Measurements from ENCODE around the gene FAP. TPM values are rescaled to one million over a fixed set of nuclear protein-coding genes. Genes with fewer than 3 reads are reported as not detected.

The FAP gene
- total RNA-seq, 1 experiment from 2014 or later, result not detected

DNA sequence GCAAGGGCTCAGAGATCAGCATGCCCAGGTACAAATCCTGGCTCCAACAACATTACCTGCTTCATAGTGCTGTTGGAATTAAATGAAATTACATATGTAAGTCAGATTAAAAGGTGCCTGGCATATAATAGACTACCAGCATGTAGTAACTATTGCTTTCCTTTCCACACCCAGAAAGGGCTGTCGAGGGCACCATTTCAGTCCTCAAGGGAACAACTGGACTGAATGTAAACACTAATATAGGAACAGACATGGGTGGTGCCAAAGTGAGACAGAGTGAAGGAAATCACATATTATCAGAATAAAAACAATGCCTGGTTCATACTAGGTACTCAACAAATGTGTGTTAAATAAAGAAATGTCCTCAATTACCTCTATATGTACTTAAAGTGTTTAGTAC, 43.3 kb downstream of the FAP start:
- Mint-ChIP-seq H3K27ac (no peak overlapping the region), H3K27me3 (ENCODE audit: low read depth) (no peaks in the 10 kb centered on the region), H3K4me3 (no peak overlapping the region), H3K36me3 (no peaks in the 10 kb centered on the region), H3K9me3 (peaks cover 5% of the 10 kb centered on the region), H3K4me1 (peaks cover 3% of the 10 kb centered on the region; the same call in 1 of the 2 replicates)
- ATAC-seq (no peak), DNase-seq (ENCODE audit: low spot score) (no peak)
- POLR2A ChIA-PET, result no interaction called here
- CTCF ChIA-PET, result no interaction called here
- TF ChIP-seq CBFB (CRISPR knock-in tag; IDR thresholded peaks at IDR 0.05; ENCODE audit: low read depth), result no peak

DNA sequence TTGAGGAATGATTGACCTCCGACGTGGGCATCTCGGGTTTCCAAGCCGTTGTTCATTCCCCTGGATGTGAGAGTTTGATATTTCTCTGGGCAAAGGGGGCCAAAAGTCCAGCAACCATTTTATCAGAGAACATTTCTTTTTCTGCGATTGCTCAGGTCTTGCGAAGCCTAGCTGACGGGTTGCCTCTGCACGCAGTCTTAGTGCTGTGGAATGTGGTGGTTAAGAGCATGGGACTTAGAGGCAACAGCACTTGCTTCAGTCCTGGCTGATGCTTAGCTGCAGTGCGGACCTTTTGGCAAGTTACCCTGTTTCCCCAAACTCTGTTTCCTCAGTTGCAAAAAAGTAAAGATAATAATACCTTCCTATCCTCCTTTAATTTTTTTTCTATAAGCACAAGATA, 45.0 kb downstream of the FAP start:
- no peak overlapping the region for H3K27ac Mint-ChIP-seq
- H3K36me3 Mint-ChIP-seq, result no peaks in the 10 kb centered on the region
- CTCF ChIA-PET, result interaction anchor here (0.6 to 2.3 kb wide), 2 partner anchors 44 to 100 kb away, joined by 3 to 9 read pairs; no protein-coding TSS in a partner anchor
- H3K27me3 Mint-ChIP-seq (ENCODE audit: low read depth), result no peaks in the 10 kb centered on the region
- no peaks in the 10 kb centered on the region for H3K9me3 Mint-ChIP-seq
- POLR2A ChIA-PET, result no interaction called here
- ATAC-seq (peak; percentile 59; the same call in 1 of the 2 replicates), DNase-seq (ENCODE audit: low spot score) (no peak)
- H3K4me1 Mint-ChIP-seq, result peaks cover under 1% of the 10 kb centered on the region; the same call in 1 of the 2 replicates
- TF ChIP-seq, protein P1, sequence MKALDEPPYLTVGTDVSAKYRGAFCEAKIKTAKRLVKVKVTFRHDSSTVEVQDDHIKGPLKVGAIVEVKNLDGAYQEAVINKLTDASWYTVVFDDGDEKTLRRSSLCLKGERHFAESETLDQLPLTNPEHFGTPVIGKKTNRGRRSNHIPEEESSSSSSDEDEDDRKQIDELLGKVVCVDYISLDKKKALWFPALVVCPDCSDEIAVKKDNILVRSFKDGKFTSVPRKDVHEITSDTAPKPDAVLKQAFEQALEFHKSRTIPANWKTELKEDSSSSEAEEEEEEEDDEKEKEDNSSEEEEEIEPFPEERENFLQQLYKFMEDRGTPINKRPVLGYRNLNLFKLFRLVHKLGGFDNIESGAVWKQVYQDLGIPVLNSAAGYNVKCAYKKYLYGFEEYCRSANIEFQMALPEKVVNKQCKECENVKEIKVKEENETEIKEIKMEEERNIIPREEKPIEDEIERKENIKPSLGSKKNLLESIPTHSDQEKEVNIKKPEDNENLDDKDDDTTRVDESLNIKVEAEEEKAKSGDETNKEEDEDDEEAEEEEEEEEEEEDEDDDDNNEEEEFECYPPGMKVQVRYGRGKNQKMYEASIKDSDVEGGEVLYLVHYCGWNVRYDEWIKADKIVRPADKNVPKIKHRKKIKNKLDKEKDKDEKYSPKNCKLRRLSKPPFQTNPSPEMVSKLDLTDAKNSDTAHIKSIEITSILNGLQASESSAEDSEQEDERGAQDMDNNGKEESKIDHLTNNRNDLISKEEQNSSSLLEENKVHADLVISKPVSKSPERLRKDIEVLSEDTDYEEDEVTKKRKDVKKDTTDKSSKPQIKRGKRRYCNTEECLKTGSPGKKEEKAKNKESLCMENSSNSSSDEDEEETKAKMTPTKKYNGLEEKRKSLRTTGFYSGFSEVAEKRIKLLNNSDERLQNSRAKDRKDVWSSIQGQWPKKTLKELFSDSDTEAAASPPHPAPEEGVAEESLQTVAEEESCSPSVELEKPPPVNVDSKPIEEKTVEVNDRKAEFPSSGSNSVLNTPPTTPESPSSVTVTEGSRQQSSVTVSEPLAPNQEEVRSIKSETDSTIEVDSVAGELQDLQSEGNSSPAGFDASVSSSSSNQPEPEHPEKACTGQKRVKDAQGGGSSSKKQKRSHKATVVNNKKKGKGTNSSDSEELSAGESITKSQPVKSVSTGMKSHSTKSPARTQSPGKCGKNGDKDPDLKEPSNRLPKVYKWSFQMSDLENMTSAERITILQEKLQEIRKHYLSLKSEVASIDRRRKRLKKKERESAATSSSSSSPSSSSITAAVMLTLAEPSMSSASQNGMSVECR (CRISPR knock-in tag; IDR thresholded peaks at IDR 0.05; ENCODE audit: borderline replicate concordance), result no peak
- TF ChIP-seq SOX15 (CRISPR knock-in tag; IDR thresholded peaks at IDR 0.05), result no peak
- TF ChIP-seq ESRRA (CRISPR knock-in tag; IDR thresholded peaks at IDR 0.05; ENCODE audit: borderline replicate concordance), result no peak
- no peak for TF ChIP-seq ZNF396 (CRISPR knock-in tag; IDR thresholded peaks at IDR 0.05; ENCODE audit: borderline replicate concordance)
- TF ChIP-seq TP53 (CRISPR knock-in tag; IDR thresholded peaks at IDR 0.05), result no peak
- no peak for TF ChIP-seq ZNF232 (CRISPR knock-in tag; IDR thresholded peaks at IDR 0.05)
- TF ChIP-seq, protein P2, sequence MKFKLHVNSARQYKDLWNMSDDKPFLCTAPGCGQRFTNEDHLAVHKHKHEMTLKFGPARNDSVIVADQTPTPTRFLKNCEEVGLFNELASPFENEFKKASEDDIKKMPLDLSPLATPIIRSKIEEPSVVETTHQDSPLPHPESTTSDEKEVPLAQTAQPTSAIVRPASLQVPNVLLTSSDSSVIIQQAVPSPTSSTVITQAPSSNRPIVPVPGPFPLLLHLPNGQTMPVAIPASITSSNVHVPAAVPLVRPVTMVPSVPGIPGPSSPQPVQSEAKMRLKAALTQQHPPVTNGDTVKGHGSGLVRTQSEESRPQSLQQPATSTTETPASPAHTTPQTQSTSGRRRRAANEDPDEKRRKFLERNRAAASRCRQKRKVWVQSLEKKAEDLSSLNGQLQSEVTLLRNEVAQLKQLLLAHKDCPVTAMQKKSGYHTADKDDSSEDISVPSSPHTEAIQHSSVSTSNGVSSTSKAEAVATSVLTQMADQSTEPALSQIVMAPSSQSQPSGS (CRISPR knock-in tag; IDR thresholded peaks at IDR 0.05; ENCODE audit: borderline replicate concordance, low read depth), result no peak
- TF ChIP-seq TEAD1 (CRISPR knock-in tag; IDR thresholded peaks at IDR 0.05), result no peak
- no peak for TF ChIP-seq ZNF416 (CRISPR knock-in tag; IDR thresholded peaks at IDR 0.05)
- TF ChIP-seq MYBL2 (CRISPR knock-in tag; IDR thresholded peaks at IDR 0.05), result no peak
- TF ChIP-seq, protein P3, sequence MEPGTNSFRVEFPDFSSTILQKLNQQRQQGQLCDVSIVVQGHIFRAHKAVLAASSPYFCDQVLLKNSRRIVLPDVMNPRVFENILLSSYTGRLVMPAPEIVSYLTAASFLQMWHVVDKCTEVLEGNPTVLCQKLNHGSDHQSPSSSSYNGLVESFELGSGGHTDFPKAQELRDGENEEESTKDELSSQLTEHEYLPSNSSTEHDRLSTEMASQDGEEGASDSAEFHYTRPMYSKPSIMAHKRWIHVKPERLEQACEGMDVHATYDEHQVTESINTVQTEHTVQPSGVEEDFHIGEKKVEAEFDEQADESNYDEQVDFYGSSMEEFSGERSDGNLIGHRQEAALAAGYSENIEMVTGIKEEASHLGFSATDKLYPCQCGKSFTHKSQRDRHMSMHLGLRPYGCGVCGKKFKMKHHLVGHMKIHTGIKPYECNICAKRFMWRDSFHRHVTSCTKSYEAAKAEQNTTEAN (CRISPR knock-in tag; IDR thresholded peaks at IDR 0.05), result no peak
- TF ChIP-seq, protein P4, sequence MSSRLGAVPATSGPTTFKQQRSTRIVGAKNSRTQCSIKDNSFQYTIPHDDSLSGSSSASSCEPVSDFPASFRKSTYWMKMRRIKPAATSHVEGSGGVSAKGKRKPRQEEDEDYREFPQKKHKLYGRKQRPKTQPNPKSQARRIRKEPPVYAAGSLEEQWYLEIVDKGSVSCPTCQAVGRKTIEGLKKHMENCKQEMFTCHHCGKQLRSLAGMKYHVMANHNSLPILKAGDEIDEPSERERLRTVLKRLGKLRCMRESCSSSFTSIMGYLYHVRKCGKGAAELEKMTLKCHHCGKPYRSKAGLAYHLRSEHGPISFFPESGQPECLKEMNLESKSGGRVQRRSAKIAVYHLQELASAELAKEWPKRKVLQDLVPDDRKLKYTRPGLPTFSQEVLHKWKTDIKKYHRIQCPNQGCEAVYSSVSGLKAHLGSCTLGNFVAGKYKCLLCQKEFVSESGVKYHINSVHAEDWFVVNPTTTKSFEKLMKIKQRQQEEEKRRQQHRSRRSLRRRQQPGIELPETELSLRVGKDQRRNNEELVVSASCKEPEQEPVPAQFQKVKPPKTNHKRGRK (CRISPR knock-in tag; IDR thresholded peaks at IDR 0.05; ENCODE audit: borderline replicate concordance), result no peak
- TF ChIP-seq, protein P5, sequence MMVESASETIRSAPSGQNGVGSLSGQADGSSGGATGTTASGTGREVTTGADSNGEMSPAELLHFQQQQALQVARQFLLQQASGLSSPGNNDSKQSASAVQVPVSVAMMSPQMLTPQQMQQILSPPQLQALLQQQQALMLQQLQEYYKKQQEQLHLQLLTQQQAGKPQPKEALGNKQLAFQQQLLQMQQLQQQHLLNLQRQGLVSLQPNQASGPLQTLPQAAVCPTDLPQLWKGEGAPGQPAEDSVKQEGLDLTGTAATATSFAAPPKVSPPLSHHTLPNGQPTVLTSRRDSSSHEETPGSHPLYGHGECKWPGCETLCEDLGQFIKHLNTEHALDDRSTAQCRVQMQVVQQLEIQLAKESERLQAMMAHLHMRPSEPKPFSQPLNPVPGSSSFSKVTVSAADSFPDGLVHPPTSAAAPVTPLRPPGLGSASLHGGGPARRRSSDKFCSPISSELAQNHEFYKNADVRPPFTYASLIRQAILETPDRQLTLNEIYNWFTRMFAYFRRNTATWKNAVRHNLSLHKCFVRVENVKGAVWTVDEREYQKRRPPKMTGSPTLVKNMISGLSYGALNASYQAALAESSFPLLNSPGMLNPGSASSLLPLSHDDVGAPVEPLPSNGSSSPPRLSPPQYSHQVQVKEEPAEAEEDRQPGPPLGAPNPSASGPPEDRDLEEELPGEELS (CRISPR knock-in tag; IDR thresholded peaks at IDR 0.05), result no peak
- no peak for TF ChIP-seq PRRX2 (CRISPR knock-in tag; IDR thresholded peaks at IDR 0.05)
- no peak for TF ChIP-seq ZNF423 (CRISPR knock-in tag; IDR thresholded peaks at IDR 0.05)
- TF ChIP-seq EMX1 (CRISPR knock-in tag; IDR thresholded peaks at IDR 0.05), result no peak
- TF ChIP-seq, protein P6, sequence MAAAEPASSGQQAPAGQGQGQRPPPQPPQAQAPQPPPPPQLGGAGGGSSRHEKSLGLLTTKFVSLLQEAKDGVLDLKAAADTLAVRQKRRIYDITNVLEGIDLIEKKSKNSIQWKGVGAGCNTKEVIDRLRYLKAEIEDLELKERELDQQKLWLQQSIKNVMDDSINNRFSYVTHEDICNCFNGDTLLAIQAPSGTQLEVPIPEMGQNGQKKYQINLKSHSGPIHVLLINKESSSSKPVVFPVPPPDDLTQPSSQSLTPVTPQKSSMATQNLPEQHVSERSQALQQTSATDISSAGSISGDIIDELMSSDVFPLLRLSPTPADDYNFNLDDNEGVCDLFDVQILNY (CRISPR knock-in tag; IDR thresholded peaks at IDR 0.05), result no peak
- H3K4me3 Mint-ChIP-seq, result no peak overlapping the region

Data from WTC11 (cell line).